Right atrium auricular region (tissue), 2 donors: ENCODE data around the gene DBR1. TPM values are rescaled to one million over a fixed set of nuclear protein-coding genes. Genes with fewer than 3 reads are reported as not detected.

Experiments used
- DNase-seq: peaks from one replicate; pipeline ENCODE4 v3.0.0-alpha.2; 2019; ENCODE audit warnings: low spot score
- H3K27ac ChIP-seq, 2 donors: fragments of 200-600 bp; sonication (generic); 1 replicate in 1 of 2; 2 replicates in 1 of 2; pipeline ENCODE4 v1.5.1; 2016 to 2019
- H3K27me3 ChIP-seq, 2 donors: fragments of 200-600 bp; sonication (generic); one replicate each; pipeline versions ENCODE4 v1.5.1 to v1.6.0; 2017 to 2019
- H3K36me3 ChIP-seq: fragments of 200-600 bp; sonication (generic); one replicate; pipeline ENCODE4 v1.5.1; 2016
- H3K4me1 ChIP-seq, 2 donors: fragments of 200-600 bp; sonication (generic); one replicate each; pipeline versions ENCODE4 v1.5.1 to v1.6.0; 2017 to 2019
- H3K4me3 ChIP-seq, 2 donors: fragments of 200-600 bp; sonication (generic); 1 replicate in 1 of 2; 2 replicates in 1 of 2; pipeline ENCODE4 v1.5.1; 2017 to 2019; ENCODE audit warnings: mild to moderate bottlenecking in 1 of 2, moderate library complexity in 1 of 2
- H3K9me3 ChIP-seq, 2 donors: fragments of 200-600 bp; sonication (generic); one replicate each; pipeline ENCODE4 v1.5.1; 2019
- CTCF ChIP-seq, 2 donors: fragments of 200-600 bp; sonication (generic); IDR thresholded peaks; one replicate each; pipeline ENCODE4 v1.5.1; 2019; ENCODE audit warnings: antibody characterized with exemption in 2 of 2
- total RNA-seq, 2 donors: library from RNA; depleted of rRNA; stranded (reverse); fragments of >200 nt; gene quantifications; one replicate each; pipeline ENCODE4 v1.1.0, GENCODE V29; 2016

The DBR1 gene
- 1 to 10 TPM; 6.9 to 8.1 TPM for total RNA-seq

- DNase-seq = peak; percentile 84
- no peaks in the 10 kb centered on the region for H3K27me3 ChIP-seq
- peak within 1 kb of the TSS; percentile 74 to 90 for H3K4me3 ChIP-seq
- H3K9me3 ChIP-seq = no peaks in the 10 kb centered on the region
- H3K4me1 ChIP-seq = peaks cover 0 to 23% of the 10 kb centered on the region in 2 donors
- TF ChIP-seq CTCF (IDR thresholded peaks at IDR 0.05) = no peak
- peak within 1 kb of the TSS; percentile 77 to 80 for H3K27ac ChIP-seq
- peaks cover 21% of the 10 kb centered on the region for H3K36me3 ChIP-seq
These were observed at the start of gene DBR1 for GRCh38 chr3:138174421-138175131. Gene DBR1, minus strand, starts transcription at chr3:138174921. Its CDS starts 126 bp downstream, at chr3:138174795.

- Histone ChIP-seq H3K9me3 (no peaks in the 10 kb centered on the region), H3K27ac (no peak overlapping the region), H3K36me3 (peaks cover 46% of the 10 kb centered on the region), H3K27me3 (no peaks in the 10 kb centered on the region), H3K4me3 (no peak overlapping the region), H3K4me1 (peaks cover 0 to 3% of the 10 kb centered on the region in 2 donors)
- DNase-seq = no peak
- TF ChIP-seq CTCF (IDR thresholded peaks at IDR 0.05) = no peak
These were observed 48.2 kb upstream of the DBR1 start for GRCh38 chr3:138222942-138223287.

- Histone ChIP-seq H3K36me3 (peaks cover 40% of the 10 kb centered on the region), H3K9me3 (no peaks in the 10 kb centered on the region), H3K4me1 (peaks cover 0 to 3% of the 10 kb centered on the region in 2 donors), H3K27me3 (no peaks in the 10 kb centered on the region), H3K27ac (no peak overlapping the region), H3K4me3 (no peak overlapping the region)
- DNase-seq = no peak
- TF ChIP-seq CTCF (IDR thresholded peaks at IDR 0.05) = no peak
These were observed 47.6 kb upstream of the DBR1 start for GRCh38 chr3:138222131-138222941.

GRCh38 chr3:138220788-138221187, 46.1 kb upstream of the DBR1 start:
- DNase-seq = no peak
- H3K4me3 ChIP-seq = no peak overlapping the region
- H3K27ac ChIP-seq = no peak overlapping the region
- H3K4me1 ChIP-seq = peaks cover 0 to 3% of the 10 kb centered on the region in 2 donors
- no peaks in the 10 kb centered on the region for H3K9me3 ChIP-seq
- TF ChIP-seq CTCF (IDR thresholded peaks at IDR 0.05) = no peak
- H3K36me3 ChIP-seq = peaks cover 28% of the 10 kb centered on the region
- H3K27me3 ChIP-seq = no peaks in the 10 kb centered on the region

GRCh38 chr3:138220242-138220641, 45.5 kb upstream of the DBR1 start:
- H3K27ac ChIP-seq = no peak overlapping the region
- no peak overlapping the region for H3K4me3 ChIP-seq
- H3K4me1 ChIP-seq = peaks cover 0 to 3% of the 10 kb centered on the region in 2 donors
- TF ChIP-seq CTCF (IDR thresholded peaks at IDR 0.05) = no peak
- no peaks in the 10 kb centered on the region for H3K9me3 ChIP-seq
- DNase-seq = no peak
- H3K27me3 ChIP-seq = no peaks in the 10 kb centered on the region
- peaks cover 22% of the 10 kb centered on the region for H3K36me3 ChIP-seq
